Tibial artery (tissue), 4 donors: ENCODE results near the gene NPHP3.

Source experiments
- DNase-seq, 2 donors: peaks; one replicate each; pipeline ENCODE4 v3.0.0-alpha.2; 2019
- H3K27ac ChIP-seq, 2 donors: fragments of 200-600 bp; sonication (generic) in 1 of 2; 1 replicate in 1 of 2; 2 replicates in 1 of 2; pipeline ENCODE4 v1.5.1; 2018 to 2019; ENCODE audit warnings: mild to moderate bottlenecking in 1 of 2
- H3K27me3 ChIP-seq, 2 donors: fragments of 200-600 bp; sonication (generic) in 1 of 2; one replicate each; pipeline versions ENCODE4 v1.5.1 to v1.6.0; 2016 to 2019
- H3K36me3 ChIP-seq, 3 donors: fragments of 200-600 bp; sonication (generic) in 2 of 3; one replicate each; pipeline ENCODE4 v1.5.1; 2016 to 2019; ENCODE audit warnings: mild to moderate bottlenecking in 2 of 3
- H3K4me1 ChIP-seq, 4 donors: fragments of 200-600 bp; sonication (generic) in 2 of 4; 1 replicate in 3 of 4; 2 replicates in 1 of 4; pipeline ENCODE4 v1.5.1; 2016 to 2019
- H3K4me3 ChIP-seq, 2 donors: fragments of 200-600 bp; sonication (generic) in 1 of 2; 1 replicate in 1 of 2; 2 replicates in 1 of 2; pipeline ENCODE4 v1.5.1; 2018 to 2019; ENCODE audit warnings: mild to moderate bottlenecking in 2 of 2
- H3K9me3 ChIP-seq, 3 donors: fragments of 200-600 bp; sonication (generic) in 1 of 3; one replicate each; pipeline ENCODE4 v1.5.1; 2016 to 2019
- CTCF ChIP-seq, 2 experiments: fragments of 200-600 bp in 1 of 2; fragments of 450-650 bp in 1 of 2; IDR thresholded peaks; one replicate each; pipeline ENCODE4 v1.5.1; 2017 to 2019; ENCODE audit warnings: antibody characterized with exemption in 2 of 2, mild to moderate bottlenecking in 1 of 2, moderate library complexity in 1 of 2
- intact Hi-C: fragments of 100-400 bp; cut with DNase I; formaldehyde crosslinking; loops from one replicate; pipeline ENCODE4 v1.15.0; 2023; ENCODE audit warnings: low total_unique reads

Gene NPHP3

GRCh38 chr3:132681421-132681820 lies 40.8 kb downstream of the NPHP3 start:
- DNase-seq, result no peak
- intact Hi-C loops, result no loop called here
- Histone ChIP-seq H3K9me3 (no peaks in the 10 kb centered on the region), H3K27ac (no peak overlapping the region), H3K4me1 (no peaks in the 10 kb centered on the region), H3K36me3 (peaks cover 74 to 87% (median 80%) of the 10 kb centered on the region in 3 donors), H3K27me3 (no peaks in the 10 kb centered on the region), H3K4me3 (no peak overlapping the region)
- no peak for TF ChIP-seq CTCF (IDR thresholded peaks at IDR 0.05)

GRCh38 chr3:132679911-132680310 lies 42.3 kb downstream of the NPHP3 start:
- no peak for TF ChIP-seq CTCF (IDR thresholded peaks at IDR 0.05)
- Histone ChIP-seq H3K27ac (no peak overlapping the region), H3K36me3 (peaks cover 72 to 87% (median 80%) of the 10 kb centered on the region in 3 donors), H3K9me3 (no peaks in the 10 kb centered on the region), H3K27me3 (no peaks in the 10 kb centered on the region), H3K4me3 (no peak overlapping the region), H3K4me1 (no peaks in the 10 kb centered on the region)
- intact Hi-C loops, result no loop called here
- no peak for DNase-seq

- H3K27ac ChIP-seq, result no peak overlapping the region
- no peak overlapping the region for H3K4me3 ChIP-seq
- H3K4me1 ChIP-seq, result no peaks in the 10 kb centered on the region
- no peaks in the 10 kb centered on the region for H3K9me3 ChIP-seq
- H3K27me3 ChIP-seq, result no peaks in the 10 kb centered on the region
- no peak for DNase-seq
- no peak for TF ChIP-seq CTCF (IDR thresholded peaks at IDR 0.05)
- intact Hi-C loops, result no loop called here
- H3K36me3 ChIP-seq, result peaks cover 61 to 73% (median 71%) of the 10 kb centered on the region in 3 donors
Measured at GRCh38 chr3:132675408-132675807, 46.8 kb downstream of the NPHP3 start.

- DNase-seq, result no peak
- H3K27me3 ChIP-seq, result no peaks in the 10 kb centered on the region
- no peak for TF ChIP-seq CTCF (IDR thresholded peaks at IDR 0.05)
- no peaks in the 10 kb centered on the region for H3K9me3 ChIP-seq
- intact Hi-C loops, result no loop called here
- H3K36me3 ChIP-seq, result peaks cover 25 to 38% (median 31%) of the 10 kb centered on the region in 3 donors
- no peaks in the 10 kb centered on the region for H3K4me1 ChIP-seq
- no peak overlapping the region for H3K27ac ChIP-seq
- H3K4me3 ChIP-seq, result no peak overlapping the region
Measured at GRCh38 chr3:132669256-132669777, 52.9 kb downstream of the NPHP3 start.

GRCh38 chr3:132665230-132665745 lies 56.9 kb downstream of the NPHP3 start:
- Histone ChIP-seq H3K36me3 (peaks cover 0 to 15% (median 6%) of the 10 kb centered on the region in 3 donors), H3K4me1 (peaks cover 0 to 25% (median 16%) of the 10 kb centered on the region in 4 donors)
- intact Hi-C loops, result no loop called here

More at GRCh38 chr3:132665230-132665745, 56.9 kb downstream of the NPHP3 start:
- Histone ChIP-seq H3K27ac (no peak overlapping the region), H3K4me3 (no peak overlapping the region), H3K27me3 (no peaks in the 10 kb centered on the region), H3K9me3 (no peaks in the 10 kb centered on the region)
- no peak for DNase-seq
- TF ChIP-seq CTCF (IDR thresholded peaks at IDR 0.05), result no peak
